IMR-90 (cell line): ENCODE results near the gene GAS7. TPM values are rescaled to one million over a fixed set of nuclear protein-coding genes. Genes with fewer than 3 reads are reported as not detected.

ENCODE experiments used
- ATAC-seq: fragments of 200-7000 bp; cut with Tn5 transposase; 2 replicates; pipeline ENCODE4 v1.9.1; 2020; ENCODE audit warnings: low read depth, mild to moderate bottlenecking, moderate library complexity
- BruUV-seq: library from RNA; stranded (reverse); fragments of 400-500 nt; replicated peaks from 2 replicates; lab custom pipeline; 2021; lab: Mats Ljungman, UMichigan
- CTCF ChIA-PET: fragments of 300-600 bp; formaldehyde crosslinking; extraction: SDS; loops from one replicate; lab custom pipeline; 2021; ENCODE audit warnings: antibody characterized with exemption; lab: Yijun Ruan, JAX
- POLR2A ChIA-PET: fragments of 300-600 bp; sonication (Branson Sonifier 250); formaldehyde crosslinking; loops from one replicate; lab custom pipeline; 2022; ENCODE audit warnings: antibody characterized with exemption; ENCODE audit not compliant: unreplicated experiment; lab: Charles Lee
- DNase-seq: peaks from one replicate; pipeline ENCODE4 v3.0.0; 2013
- H2AFZ ChIP-seq: replicated peaks from 2 replicates; pipeline ENCODE3; 2013; ENCODE audit warnings: low read length, mild to moderate bottlenecking; ENCODE audit not compliant: poor library complexity
- H2AK5ac ChIP-seq: 2 replicates; pipeline ENCODE4 v1.6.1; 2013; ENCODE audit warnings: low read depth, low read length, inconsistent platforms
- H2AK9ac ChIP-seq: replicated peaks from 2 replicates; pipeline ENCODE3; 2013; ENCODE audit warnings: mild to moderate bottlenecking, low read depth, low read length, moderate library complexity; ENCODE audit not compliant: poor library complexity
- H2BK120ac ChIP-seq: 2 replicates; pipeline ENCODE4 v1.6.1; 2013; ENCODE audit warnings: low read depth, low read length, inconsistent platforms
- H2BK15ac ChIP-seq: 3 replicates; pipeline ENCODE4 v1.6.1; 2013; ENCODE audit warnings: low read depth, low read length, inconsistent platforms
- H2BK20ac ChIP-seq: 2 replicates; pipeline ENCODE4 v1.6.1; 2013; ENCODE audit warnings: low read depth, mild to moderate bottlenecking, inconsistent platforms, low read length, moderate library complexity
- H2BK5ac ChIP-seq: 2 replicates; pipeline ENCODE4 v1.6.1; 2013; ENCODE audit warnings: mild to moderate bottlenecking, low read depth, low read length, inconsistent platforms; ENCODE audit not compliant: poor library complexity, severe bottlenecking
- H3K14ac ChIP-seq: replicated peaks from 2 replicates; pipeline ENCODE4 v1.6.1; 2013; ENCODE audit warnings: low read depth, low read length, inconsistent platforms
- H3K18ac ChIP-seq: 2 replicates; pipeline ENCODE4 v1.6.1; 2013; ENCODE audit warnings: low read depth, low read length, control low read depth
- H3K23ac ChIP-seq: 2 replicates; pipeline ENCODE4 v1.6.1; 2013; ENCODE audit warnings: low read depth, low read length, inconsistent platforms
- H3K27ac ChIP-seq: 2 replicates; pipeline ENCODE4 v1.5.1; 2013; ENCODE audit warnings: mild to moderate bottlenecking, control low read depth, low read length; ENCODE audit not compliant: insufficient read depth
- H3K27me3 ChIP-seq: 2 replicates; pipeline ENCODE4 v1.6.1; 2013; ENCODE audit warnings: low read length; ENCODE audit not compliant: control insufficient read depth, insufficient read depth
- H3K36me3 ChIP-seq: 2 replicates; pipeline ENCODE4 v1.6.1; 2013; ENCODE audit warnings: low read length, mixed read lengths; ENCODE audit not compliant: control insufficient read depth, insufficient read depth
- H3K4ac ChIP-seq: 2 replicates; pipeline ENCODE4 v1.6.1; 2013; ENCODE audit warnings: low read depth, low read length, inconsistent platforms
- H3K4me1 ChIP-seq: 2 replicates; pipeline ENCODE4 v1.6.1; 2013; ENCODE audit warnings: low read length, mixed read lengths; ENCODE audit not compliant: control insufficient read depth, insufficient read depth
- H3K4me2 ChIP-seq: 2 replicates; pipeline ENCODE4 v1.6.1; 2013; ENCODE audit warnings: low read depth, mild to moderate bottlenecking, control low read depth, low read length, moderate library complexity
- H3K4me3 ChIP-seq: 2 replicates; pipeline ENCODE4 v1.5.1; 2013; ENCODE audit warnings: low read depth, mild to moderate bottlenecking, control low read depth, low read length, moderate library complexity; ENCODE audit not compliant: insufficient read depth
- H3K56ac ChIP-seq: 2 replicates; pipeline ENCODE4 v1.6.1; 2013; ENCODE audit warnings: low read length, inconsistent platforms; ENCODE audit not compliant: insufficient read depth; ENCODE audit errors: extremely low read depth
- H3K79me1 ChIP-seq, 2 experiments: 2 replicates each; pipeline ENCODE4 v1.6.1; 2013; ENCODE audit warnings: low read length in 2 of 2, inconsistent platforms in 1 of 2, low read depth in 1 of 2
- H3K9ac ChIP-seq: 2 replicates; pipeline ENCODE4 v1.6.1; 2013; ENCODE audit warnings: low read depth, low read length, control low read depth
- H3K9me1 ChIP-seq: 2 replicates; pipeline ENCODE4 v1.6.1; 2013; ENCODE audit warnings: low read length, inconsistent platforms; ENCODE audit not compliant: insufficient read depth
- H3K9me3 ChIP-seq: 2 replicates; pipeline ENCODE4 v1.6.1; 2013; ENCODE audit warnings: low read length; ENCODE audit not compliant: control insufficient read depth, insufficient read depth
- H4K20me1 ChIP-seq: 2 replicates; pipeline ENCODE4 v1.6.1; 2013; ENCODE audit warnings: low read length, inconsistent platforms; ENCODE audit not compliant: insufficient read depth
- H4K5ac ChIP-seq: 2 replicates; pipeline ENCODE4 v1.6.1; 2013; ENCODE audit warnings: mild to moderate bottlenecking, low read depth, low read length, control low read depth
- H4K8ac ChIP-seq, 2 experiments: 2 replicates each; pipeline ENCODE4 v1.6.1; 2013; ENCODE audit warnings: low read depth in 2 of 2, low read length in 2 of 2, control low read depth in 1 of 2, inconsistent platforms in 1 of 2
- H4K91ac ChIP-seq: 2 replicates; pipeline ENCODE4 v1.6.1; 2013; ENCODE audit warnings: low read depth, low read length, inconsistent platforms; ENCODE audit not compliant: insufficient read depth
- BHLHE40 ChIP-seq: fragments of 150-350 bp; IDR thresholded peaks from 2 replicates; pipeline ENCODE4 v1.6.1; 2016; ENCODE audit warnings: mild to moderate bottlenecking, low read depth, low read length
- CHD1 ChIP-seq: IDR thresholded peaks from 2 replicates; pipeline ENCODE4 v1.6.1; 2012; ENCODE audit warnings: low read depth, low read length, improper control_type of control experiment
- CTCF ChIP-seq: conservative IDR thresholded peaks from 2 replicates; pipeline ENCODE4 v1.5.1; 2012; ENCODE audit warnings: mild to moderate bottlenecking, low read depth, low read length, improper control_type of control experiment
- ELK1 ChIP-seq: fragments of 150-350 bp; IDR thresholded peaks from 2 replicates; pipeline ENCODE4 v1.6.1; 2016; ENCODE audit warnings: low read depth, mild to moderate bottlenecking, low read length, moderate library complexity, borderline replicate concordance
- FOS ChIP-seq: fragments of 150-350 bp; IDR thresholded peaks from 2 replicates; pipeline ENCODE4 v1.6.1; 2016; ENCODE audit warnings: low read depth, low read length
- MAFK ChIP-seq: IDR thresholded peaks from 2 replicates; pipeline ENCODE4 v1.6.1; 2012; ENCODE audit warnings: low read depth, low read length, improper control_type of control experiment
- MAZ ChIP-seq: IDR thresholded peaks from 2 replicates; pipeline ENCODE4 v1.6.1; 2012; ENCODE audit warnings: low read depth, mild to moderate bottlenecking, low read length, improper control_type of control experiment, moderate library complexity, borderline replicate concordance
- MXI1 ChIP-seq: IDR thresholded peaks from 2 replicates; pipeline ENCODE4 v1.6.1; 2012; ENCODE audit warnings: low read depth, mild to moderate bottlenecking, low read length, moderate library complexity, borderline replicate concordance
- POLR2A ChIP-seq: IDR thresholded peaks from 2 replicates; pipeline ENCODE4 v1.6.1; 2012; ENCODE audit warnings: mild to moderate bottlenecking, low read depth, low read length
- RAD21 ChIP-seq: IDR thresholded peaks from 2 replicates; pipeline ENCODE4 v1.6.1; 2012; ENCODE audit warnings: low read length, improper control_type of control experiment
- RCOR1 ChIP-seq: IDR thresholded peaks from 2 replicates; pipeline ENCODE4 v1.6.1; 2012; ENCODE audit warnings: mild to moderate bottlenecking, low read length, improper control_type of control experiment; ENCODE audit not compliant: insufficient replicate concordance
- RFX5 ChIP-seq: IDR thresholded peaks from 2 replicates; pipeline ENCODE4 v1.8.0; 2012; ENCODE audit warnings: low read depth, mild to moderate bottlenecking, low read length, moderate library complexity
- SMC3 ChIP-seq: fragments of 150-350 bp; IDR thresholded peaks from 2 replicates; pipeline ENCODE4 v1.6.1; 2016; ENCODE audit warnings: low read depth, mild to moderate bottlenecking, antibody characterized with exemption, low read length, moderate library complexity
- WGBS, 2 experiments: methylation state at CpG; one replicate each; pipeline versions ENCODE4 v1.1.5 to v1.1.7; 2013; ENCODE audit warnings: missing lambda C conversion rate in 2 of 2; ENCODE audit not compliant: insufficient read length in 1 of 2; ENCODE audit errors: extremely low coverage in 2 of 2; 5-methylcytosine and 5-hydroxymethylcytosine counted together
- dilution Hi-C: fragments of 300-500 bp; cut with HindIII; formaldehyde crosslinking; loops from one replicate; pipeline ENCODE4 v1.14.3; 2018; ENCODE audit warnings: low sequenced_read_pairs; ENCODE audit not compliant: unreplicated experiment
- in situ Hi-C: fragments of 300-500 bp; cut with MboI; formaldehyde crosslinking; loops from 3 replicates; pipeline ENCODE4 v1.14.3; 2019; ENCODE audit warnings: low sequenced_read_pairs, inconsistent platforms, mixed read lengths
- intact Hi-C: fragments of 100-400 bp; cut with micrococcal nuclease; formaldehyde crosslinking; loops from 2 replicates; pipeline ENCODE4 v1.10.0; 2022
- polyA plus RNA-seq, 3 experiments: library from polyadenylated mRNA; depleted of rRNA; stranded (reverse); fragments of >200 nt; gene quantifications; 2 replicates each; pipeline ENCODE4 v1.2.3, GENCODE V29; 2012; ENCODE audit warnings: low replicate concordance in 1 of 3
- total RNA-seq: library from RNA; depleted of rRNA; stranded (reverse); fragments of >200 nt; gene quantifications from 2 replicates; pipeline ENCODE4 v1.2.3, GENCODE V29; 2012
- TF ChIP-seq, protein P1 (sequence below): fragments of 150-350 bp; IDR thresholded peaks from 2 replicates; pipeline ENCODE4 v1.6.1; 2017; ENCODE audit warnings: mild to moderate bottlenecking, antibody characterized with exemption, low read length, low read depth

The GAS7 gene
- total and polyA plus RNA-seq, 2 of the 4 experiments (the other 2 are of a cell fraction) = 4.6 to 5.0 TPM

DNA sequence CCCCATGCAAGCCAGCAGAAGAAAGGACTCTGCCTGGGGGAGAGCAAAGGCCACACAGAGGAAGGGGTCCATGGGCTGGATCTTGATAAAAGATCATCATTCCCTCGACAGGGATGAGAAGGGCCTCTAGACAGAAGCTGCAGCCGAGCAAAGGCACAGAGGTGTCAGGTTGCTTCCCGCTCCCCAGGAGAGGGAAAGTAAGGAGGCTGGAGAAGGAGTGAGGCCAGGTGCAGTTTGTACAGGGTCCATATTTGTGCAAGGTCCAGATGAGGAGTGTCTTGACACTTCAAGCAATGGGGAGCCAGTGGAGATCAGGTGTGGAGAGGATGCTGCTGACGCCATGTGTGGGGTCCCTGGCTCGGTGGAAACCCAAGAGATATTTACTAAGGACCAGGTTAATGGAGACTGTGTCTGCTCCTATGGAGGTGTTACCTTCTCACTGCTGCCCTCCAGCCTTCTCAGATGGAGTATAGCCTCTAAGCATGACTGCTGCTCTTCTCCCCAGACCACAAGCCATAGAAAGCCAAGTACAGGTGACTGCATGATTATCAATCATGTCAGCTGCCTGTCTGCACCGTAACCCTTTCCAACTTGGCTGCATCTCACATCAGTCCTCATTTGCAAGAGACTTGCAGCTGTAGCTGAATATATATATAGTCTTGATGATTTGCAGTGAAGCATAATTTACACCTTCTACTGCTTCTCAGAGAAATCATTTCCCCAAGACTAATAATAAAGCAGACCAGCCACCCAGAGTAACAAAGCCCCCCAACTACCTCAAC is 21.1 kb downstream of the GAS7 start:
- Histone ChIP-seq H4K5ac (no peak overlapping the region), H3K36me3 (no peaks in the 10 kb centered on the region), H3K4ac (peak overlapping the region; percentile 58), H2BK20ac (no peak overlapping the region), H4K8ac (0 out of 4 replicates have a peak overlapping the region, but pooled peaks of 1 of the 2 experiments have one; percentile 8), H3K27me3 (no peaks in the 10 kb centered on the region), H2AFZ (peak overlapping the region; percentile 61), H4K91ac (0 out of 2 replicates have a peak overlapping the region, but pooled peaks have one; percentile 5), H2AK5ac (peak overlapping the region; percentile 50), H4K20me1 (no peaks in the 10 kb centered on the region), H3K18ac (no peak overlapping the region), H2AK9ac (no peak overlapping the region), H3K4me2 (0 out of 2 replicates have a peak overlapping the region, but pooled peaks have one; percentile 22), H3K9me3 (no peaks in the 10 kb centered on the region; the same call in 1 of the 2 replicates), H3K4me3 (no peak overlapping the region), H2BK120ac (peak overlapping the region; percentile 53; the same call in 1 of the 2 replicates), H3K9me1 (peaks cover 18% of the 10 kb centered on the region), H2BK15ac (0 out of 3 replicates have a peak overlapping the region, but pooled peaks have one; percentile 10), H3K56ac (no peak overlapping the region), H3K23ac (0 out of 2 replicates have a peak overlapping the region, but pooled peaks have one; percentile 69), H3K9ac (no peak overlapping the region), H2BK5ac (no peak overlapping the region), H3K14ac (peak overlapping the region; percentile 42; the same call in 1 of the 2 replicates), H3K4me1 (peaks cover 21% of the 10 kb centered on the region), H3K27ac (no peak overlapping the region), H3K79me1 (peaks cover 5 to 12% of the 10 kb centered on the region in 2 experiments; a peak in 3 of 4 replicates)
- DNase-seq (no peak), ATAC-seq (no peak)
- no TSS peak for BruUV-seq
- dilution Hi-C loops (no loop called here), in situ Hi-C loops (no loop called here), intact Hi-C loops (no loop called here)
- ChIA-PET POLR2A (no interaction called here), CTCF (no interaction called here)
- WGBS, 2 experiments = 100% methylated on average over 2 of the region's 6 CpGs; no CpG with 5 or more reads in 1 of the 2 experiments
- no peak for TF ChIP-seq MXI1
- TF ChIP-seq FOS = no peak
- no peak for TF ChIP-seq MAZ
- no peak for TF ChIP-seq POLR2A
- TF ChIP-seq, protein P1, sequence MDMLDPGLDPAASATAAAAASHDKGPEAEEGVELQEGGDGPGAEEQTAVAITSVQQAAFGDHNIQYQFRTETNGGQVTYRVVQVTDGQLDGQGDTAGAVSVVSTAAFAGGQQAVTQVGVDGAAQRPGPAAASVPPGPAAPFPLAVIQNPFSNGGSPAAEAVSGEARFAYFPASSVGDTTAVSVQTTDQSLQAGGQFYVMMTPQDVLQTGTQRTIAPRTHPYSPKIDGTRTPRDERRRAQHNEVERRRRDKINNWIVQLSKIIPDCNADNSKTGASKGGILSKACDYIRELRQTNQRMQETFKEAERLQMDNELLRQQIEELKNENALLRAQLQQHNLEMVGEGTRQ = no peak
- TF ChIP-seq ELK1 = no peak
- TF ChIP-seq CTCF = no peak
- no peak for TF ChIP-seq RAD21
- no peak for TF ChIP-seq RFX5
- TF ChIP-seq MAFK = no peak
- no peak for TF ChIP-seq CHD1
- TF ChIP-seq RCOR1 = no peak
- TF ChIP-seq SMC3 = no peak
- no peak for TF ChIP-seq BHLHE40
